ENCODE measurements around the gene FADS2.
A peak's percentile ranks its signal among the peaks of the same experiment; 100 is the strongest.
"Not testable (repeated sequence)": the region's sequence is repeated elsewhere in the genome, so short reads cannot be mapped to it uniquely, and the experiment has no call there.

The FADS2 gene

DNA sequence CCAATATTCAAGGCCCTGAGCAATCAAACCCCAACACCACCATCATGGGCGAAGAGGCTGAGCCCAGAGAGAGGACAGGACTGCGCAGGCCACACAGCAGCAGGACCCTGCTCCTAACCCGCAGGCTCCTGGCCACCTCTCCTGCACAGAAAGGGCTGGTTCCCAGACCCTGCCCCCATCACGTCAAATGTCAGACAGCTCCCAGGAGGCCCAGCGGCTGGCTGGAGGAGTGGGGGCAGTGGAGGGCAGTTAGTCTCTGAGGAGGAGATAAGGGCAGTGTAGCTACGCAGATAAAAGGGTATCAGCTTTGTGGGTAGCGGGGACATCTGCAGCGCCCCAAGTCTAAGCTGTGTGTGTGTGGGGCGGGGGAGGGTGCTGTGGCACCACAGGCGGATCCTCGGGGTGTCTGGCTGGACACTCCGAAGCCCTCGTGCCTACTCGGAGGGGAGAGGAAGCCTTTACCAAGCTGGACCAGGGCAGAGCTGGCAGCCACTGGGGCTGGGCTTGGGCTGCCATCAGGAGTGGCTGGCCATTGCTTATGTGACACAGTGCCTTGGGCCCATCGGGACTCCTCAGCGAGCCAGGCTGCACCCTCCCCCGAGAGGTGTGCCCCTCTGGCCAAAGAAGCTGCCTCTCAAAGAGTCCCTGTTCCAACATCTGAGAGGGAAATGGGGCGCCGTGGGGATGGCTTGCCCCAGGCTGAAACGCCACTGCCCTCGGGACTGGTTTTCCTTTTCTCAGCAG lies 41.8 kb downstream of the FADS2 start:
- no peak for DNase-seq

- DNase-seq, result no peak
Measured at GRCh38 chr11:61870541-61871031, 42.5 kb downstream of the FADS2 start.

DNA sequence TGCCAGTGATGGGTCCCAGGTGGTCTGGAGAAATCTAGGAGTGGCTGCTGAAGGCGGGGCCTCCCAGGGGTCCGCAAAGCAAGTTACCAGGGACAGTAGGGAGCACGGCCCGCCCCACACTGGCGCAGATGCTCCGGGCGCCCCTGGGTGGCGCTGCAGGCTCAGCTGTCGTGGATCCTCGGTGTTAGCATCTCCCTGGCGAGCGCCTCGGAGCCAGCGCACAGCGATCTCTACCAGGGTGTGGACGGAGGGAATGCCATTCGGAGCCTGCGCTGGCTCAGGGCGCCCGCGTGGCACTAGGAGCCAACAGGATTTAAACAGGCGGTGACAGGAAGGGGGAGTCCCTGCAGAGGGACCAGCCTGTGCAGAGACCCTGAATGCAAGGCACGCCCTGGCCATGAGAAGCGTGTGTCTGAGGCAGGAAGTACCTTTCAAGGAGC lies 43.1 kb downstream of the FADS2 start:
- peak; percentile 69 for DNase-seq

- no peak for DNase-seq
Measured at GRCh38 chr11:61872935-61873565, 45.0 kb downstream of the FADS2 start.

DNA sequence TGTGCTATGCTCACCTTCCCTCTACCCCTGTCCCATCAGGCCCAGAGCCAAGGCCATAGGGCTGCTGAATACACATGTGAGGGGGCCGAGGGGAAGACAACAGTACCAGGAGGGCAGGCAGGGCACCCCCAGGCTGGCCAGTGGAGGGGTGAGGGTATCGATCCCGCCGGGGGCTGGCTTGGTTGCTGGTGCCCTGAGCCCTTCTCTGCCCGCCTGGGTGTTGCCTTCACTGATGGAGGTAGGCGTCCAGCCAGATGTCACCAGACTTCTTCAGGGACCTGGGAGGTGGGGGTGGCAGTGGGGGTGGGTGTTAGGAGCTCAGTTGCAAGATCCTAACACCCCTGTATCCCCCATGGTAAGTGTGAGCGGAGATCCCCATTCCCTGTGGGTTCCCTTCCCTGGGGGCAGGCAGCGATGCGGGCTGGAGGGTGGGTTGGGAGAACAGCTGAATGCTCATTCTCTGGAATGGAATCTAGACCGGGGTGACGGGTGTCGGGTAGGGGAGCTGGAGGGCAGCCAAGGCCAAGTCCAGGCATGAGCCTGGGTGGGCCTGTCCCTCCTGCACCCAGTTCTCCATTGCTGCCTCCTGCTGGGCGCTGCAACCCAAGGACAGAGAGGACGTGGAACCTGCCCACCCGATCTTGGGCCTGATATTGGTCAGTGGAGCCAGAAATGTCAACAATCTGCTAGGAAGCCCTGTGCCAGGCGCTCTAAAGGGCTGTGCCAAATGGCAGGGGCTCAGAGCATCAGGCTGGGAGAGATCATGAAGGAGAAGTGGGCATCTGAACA lies 45.7 kb downstream of the FADS2 start:
- no peak for DNase-seq

GRCh38 chr11:61874377-61874809 lies 46.3 kb downstream of the FADS2 start:
- no peak for DNase-seq

DNA sequence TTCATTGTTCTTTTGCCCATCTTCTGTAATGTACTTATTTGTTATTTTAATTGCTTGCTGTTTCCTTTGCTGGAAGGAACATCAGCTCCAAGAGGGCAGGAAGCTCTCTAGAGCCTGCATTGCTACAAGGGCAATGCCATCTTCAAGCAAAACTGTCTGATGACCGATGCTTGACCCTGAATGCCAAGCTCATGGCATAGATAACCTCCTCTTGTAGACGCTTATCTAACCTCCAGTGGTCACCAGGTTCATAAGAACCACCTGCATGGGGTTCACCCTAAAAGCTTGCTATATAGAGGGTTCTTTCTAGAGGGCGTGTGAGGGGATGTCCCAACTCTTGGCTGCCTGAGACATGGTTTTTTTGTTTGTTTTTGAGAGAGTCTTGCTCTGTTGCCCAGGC lies 46.8 kb downstream of the FADS2 start:
- no peak for DNase-seq

GRCh38 chr11:61875698-61876097 lies 47.6 kb downstream of the FADS2 start:
- no peak for DNase-seq

DNA sequence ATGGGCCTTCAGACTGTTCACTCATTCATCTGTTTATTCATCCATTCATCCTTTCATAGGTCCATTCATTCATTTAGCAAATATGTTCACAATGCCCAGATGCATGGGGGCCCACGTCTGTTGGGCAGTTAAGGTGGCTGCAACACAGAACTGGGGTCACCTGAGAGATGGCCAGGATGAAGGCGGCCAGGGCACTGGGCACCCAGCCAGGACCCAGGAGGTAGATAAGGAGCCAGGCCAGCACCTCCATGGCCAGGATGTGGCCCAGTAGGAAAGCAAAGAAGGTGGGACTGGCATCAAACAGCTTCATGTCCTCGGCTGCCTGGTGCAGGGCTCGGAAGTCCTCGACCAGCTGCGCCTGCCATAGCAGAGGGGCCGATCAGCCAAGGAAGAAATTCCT lies 51.1 kb downstream of the FADS2 start:
- no peak for DNase-seq

GRCh38 chr11:61880031-61880430 lies 51.9 kb downstream of the FADS2 start:
- no peak for DNase-seq

DNA sequence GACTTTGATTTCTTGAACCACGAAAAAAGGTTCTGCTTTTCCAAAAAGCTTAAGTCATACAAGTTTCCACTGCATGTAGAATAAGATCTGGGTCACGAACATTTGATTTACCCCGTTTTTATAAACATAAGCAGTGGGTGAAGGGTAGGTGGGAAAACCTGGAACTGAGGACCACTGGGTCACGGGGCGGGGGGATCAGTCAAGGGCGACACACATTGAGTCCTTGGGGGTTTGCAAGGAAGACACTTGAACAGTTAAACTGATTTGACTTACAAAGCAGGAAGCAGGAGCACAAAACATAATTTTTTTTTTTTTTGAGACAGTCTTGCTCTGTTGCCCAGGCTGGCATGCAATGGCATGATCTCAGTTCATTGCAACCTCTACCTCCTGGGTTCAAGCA lies 52.4 kb downstream of the FADS2 start:
- DNase-seq, result no peak

DNA sequence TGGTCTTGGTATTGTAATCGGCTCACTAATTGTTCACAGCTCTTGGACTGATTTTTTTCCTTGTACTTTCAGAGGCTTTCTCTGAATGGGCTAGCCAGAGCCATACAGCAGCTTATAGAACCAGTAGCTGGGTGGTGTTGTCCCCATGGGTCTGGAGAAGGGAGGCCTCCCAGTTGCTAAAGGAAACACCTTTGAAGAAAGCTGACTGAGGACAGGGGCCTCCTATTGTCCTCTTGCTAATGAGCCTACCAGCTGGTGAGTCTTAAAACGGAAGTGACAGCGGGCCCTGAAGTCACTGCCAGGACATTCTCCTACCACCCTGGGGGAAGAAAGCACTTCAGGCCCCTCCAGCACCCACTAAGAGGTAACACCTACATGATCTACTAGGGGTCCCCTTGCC lies 53.3 kb downstream of the FADS2 start:
- no peak for DNase-seq

DNA sequence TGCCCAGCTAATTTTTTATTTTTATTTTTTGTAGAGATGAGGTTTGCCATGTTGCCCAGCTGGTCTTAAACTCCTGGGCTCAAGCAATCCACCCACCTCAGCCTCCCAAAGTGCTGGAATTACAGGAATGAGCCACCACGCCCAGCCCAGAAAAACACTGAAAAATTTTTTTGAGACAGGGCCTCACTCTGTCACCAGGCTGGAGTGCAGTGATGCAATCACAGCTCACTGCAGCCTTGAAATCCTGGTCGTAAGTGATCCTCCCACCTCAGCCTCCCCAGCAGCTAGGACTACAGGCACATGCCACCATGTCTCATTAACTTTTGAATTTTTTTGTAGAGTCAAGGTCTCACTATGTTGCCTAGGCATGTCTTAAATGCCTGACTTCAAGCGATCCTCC lies 54.2 kb downstream of the FADS2 start:
- DNase-seq, result not testable (repeated sequence)

DNA sequence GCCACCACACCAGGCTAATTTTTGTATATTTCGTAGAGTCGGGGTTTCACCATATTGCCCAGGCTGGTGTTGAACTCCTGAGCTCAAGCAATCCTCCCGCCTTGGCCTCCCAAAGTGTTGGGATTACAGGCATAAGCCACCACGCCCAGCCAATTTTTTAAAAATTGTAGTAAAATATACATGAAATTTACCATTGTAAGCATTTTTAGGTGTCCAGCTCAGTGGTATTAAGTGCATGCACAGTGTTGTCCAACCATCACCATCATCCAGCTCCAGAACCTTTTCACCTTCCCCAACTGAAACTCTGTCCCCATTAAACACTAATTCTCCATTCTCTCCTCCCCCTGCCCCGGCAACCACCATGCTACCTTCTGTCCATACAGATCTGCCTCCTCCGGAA lies 54.8 kb downstream of the FADS2 start:
- DNase-seq, result no peak

GRCh38 chr11:61883327-61883726 lies 55.2 kb downstream of the FADS2 start:
- no peak for DNase-seq

GRCh38 chr11:61883947-61884346 lies 55.8 kb downstream of the FADS2 start:
- DNase-seq, result no peak

DNA sequence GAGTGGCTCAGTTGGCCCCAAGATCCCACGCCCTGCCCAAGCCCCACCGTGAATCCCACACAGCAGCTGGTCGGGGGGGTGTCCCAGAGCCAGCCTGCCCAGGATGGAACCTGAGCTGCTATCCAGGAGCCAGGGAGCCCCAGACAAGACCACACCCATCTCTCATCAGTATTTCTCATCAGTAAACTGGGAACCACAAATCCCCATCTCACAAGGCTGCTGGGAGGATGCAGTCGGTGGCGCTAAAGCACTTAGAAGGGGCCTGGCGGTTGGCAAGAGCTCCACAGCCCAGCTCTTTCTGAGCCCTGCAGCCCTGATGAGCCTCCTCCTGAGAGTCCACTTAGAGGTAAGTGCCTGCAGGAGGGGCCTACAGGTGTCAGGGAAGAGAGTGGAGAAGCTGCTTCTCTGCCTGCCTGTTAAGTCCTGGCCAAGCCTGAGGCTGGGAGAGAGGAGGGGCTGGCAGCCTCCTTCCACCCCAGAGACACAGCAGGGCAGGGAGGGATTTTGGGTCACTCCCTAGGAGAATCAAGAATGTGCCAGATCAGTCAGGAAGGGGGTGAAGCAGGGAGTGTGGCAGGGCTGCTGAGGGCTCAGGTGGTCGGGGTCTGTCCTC lies 57.2 kb downstream of the FADS2 start:
- no peak for DNase-seq

GRCh38 chr11:61885784-61886580 lies 57.9 kb downstream of the FADS2 start:
- no peak for DNase-seq

GRCh38 chr11:61886643-61887042 lies 58.5 kb downstream of the FADS2 start:
- DNase-seq, result no peak

- DNase-seq, result no peak
Measured at GRCh38 chr11:61887839-61888494, 59.9 kb downstream of the FADS2 start.

DNA sequence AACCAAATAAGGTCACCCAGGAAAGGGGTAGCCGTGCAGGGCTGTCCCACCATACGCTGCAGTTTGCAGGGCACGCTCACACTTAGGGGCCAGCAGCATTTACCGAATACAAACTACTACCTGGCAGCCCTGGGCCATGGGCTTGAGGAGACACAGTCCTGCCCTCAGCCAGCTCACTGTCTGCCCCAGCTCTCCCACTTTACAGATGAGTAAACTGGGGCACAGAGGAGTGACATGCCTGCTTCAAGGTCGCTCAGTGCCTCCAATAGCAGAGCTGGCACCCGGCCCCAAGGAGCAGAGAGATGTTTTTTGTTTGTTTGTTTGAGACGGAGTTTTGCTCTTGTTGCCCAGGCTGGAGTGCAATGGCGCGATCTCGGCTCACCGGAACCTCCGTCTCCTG lies 60.5 kb downstream of the FADS2 start:
- DNase-seq, result no peak

DNA sequence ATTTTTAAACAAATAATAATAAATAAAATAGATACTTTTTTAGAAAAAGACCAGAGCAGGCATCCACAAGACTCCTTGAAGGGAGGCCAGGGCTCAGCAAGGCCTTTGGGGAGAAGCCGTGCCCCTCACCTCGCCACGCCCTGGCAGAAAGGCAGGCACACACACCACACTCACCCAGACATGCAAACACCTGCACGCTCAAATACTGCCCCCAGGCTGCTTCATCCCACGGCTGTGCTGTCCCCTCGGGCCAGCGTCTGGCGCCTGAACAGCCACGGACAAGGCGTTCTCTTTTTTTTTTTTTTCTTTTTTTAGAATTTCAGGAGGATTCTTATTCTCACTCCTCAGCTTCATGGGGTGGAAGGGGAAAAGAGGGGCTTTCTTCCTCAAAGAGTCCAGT lies 61.7 kb downstream of the FADS2 start:
- DNase-seq, result no peak
